CD4-positive, CD25-positive, alpha-beta regulatory T cell (primary cell): Measurements from ENCODE around the gene PASK. TPM values are rescaled to one million over a fixed set of nuclear protein-coding genes. Genes with fewer than 3 reads are reported as not detected.

ENCODE experiments used
- ATAC-seq, 2 donors: fragments of 150-1000 bp; cut with Tn5 transposase; one replicate each; pipeline ENCODE4 v1.10.0; 2021; ENCODE audit warnings: low read depth in 2 of 2, moderate number of reproducible peaks in 2 of 2, moderate library complexity in 1 of 2
- DNase-seq, 3 donors: peaks; one replicate each; pipeline versions ENCODE4 v3.0.0 to v3.0.0-alpha.2; 2012 to 2022; ENCODE audit warnings: mixed read lengths in 1 of 3
- H3K27ac ChIP-seq: one replicate; pipeline ENCODE4 v1.7.0; 2013; ENCODE audit warnings: mild to moderate bottlenecking, low read length; ENCODE audit not compliant: insufficient read depth, poor library complexity, severe bottlenecking
- H3K27me3 ChIP-seq: one replicate; pipeline ENCODE4 v1.7.0; 2013; ENCODE audit warnings: low read length; ENCODE audit not compliant: control insufficient read depth, insufficient read depth
- H3K36me3 ChIP-seq: one replicate; pipeline ENCODE4 v1.7.0; 2013; ENCODE audit warnings: mild to moderate bottlenecking, low read length, moderate library complexity; ENCODE audit not compliant: control insufficient read depth, insufficient read depth
- H3K4me1 ChIP-seq: 2 replicates; pipeline ENCODE4 v1.7.0; 2013; ENCODE audit warnings: mild to moderate bottlenecking, low read length; ENCODE audit not compliant: insufficient read depth, control insufficient read depth, poor library complexity, severe bottlenecking
- H3K4me3 ChIP-seq: one replicate; pipeline ENCODE4 v1.7.0; 2013; ENCODE audit warnings: low read depth, mild to moderate bottlenecking, low read length, moderate library complexity
- H3K9me3 ChIP-seq, 2 experiments: 1 replicate in 1 of 2; 2 replicates in 1 of 2; pipeline ENCODE4 v1.7.0; 2013; ENCODE audit warnings: low read length in 2 of 2, mild to moderate bottlenecking in 1 of 2, moderate library complexity in 1 of 2; ENCODE audit not compliant: control insufficient read depth in 2 of 2
- H3K27ac Mint-ChIP-seq, 3 donors: one replicate each; pipeline ENCODE4 v1.8.0; 2020 to 2022; ENCODE audit warnings: mild to moderate bottlenecking in 3 of 3, mixed read lengths in 3 of 3, moderate library complexity in 2 of 3
- H3K27me3 Mint-ChIP-seq: one replicate; pipeline ENCODE4 v1.8.0; 2022; ENCODE audit warnings: mild to moderate bottlenecking, mixed read lengths
- H3K36me3 Mint-ChIP-seq: one replicate; pipeline ENCODE4 v1.8.0; 2020; ENCODE audit warnings: mixed read lengths
- H3K4me1 Mint-ChIP-seq, 4 donors: one replicate each; pipeline ENCODE4 v1.8.0; 2020 to 2022; ENCODE audit warnings: mixed read lengths in 4 of 4, mild to moderate bottlenecking in 1 of 4
- H3K4me3 Mint-ChIP-seq, 4 donors: one replicate each; pipeline ENCODE4 v1.8.0; 2020 to 2022; ENCODE audit warnings: mild to moderate bottlenecking in 4 of 4, mixed read lengths in 4 of 4, moderate library complexity in 3 of 4
- H3K9me3 Mint-ChIP-seq, 7 donors: one replicate each; pipeline ENCODE4 v1.8.0; 2020 to 2022; ENCODE audit warnings: mixed read lengths in 7 of 7, mild to moderate bottlenecking in 3 of 7, moderate library complexity in 2 of 7
- polyA plus RNA-seq, 4 donors: library from polyadenylated mRNA; unstranded; fragments of 300-500 nt; fragmentation: Illumina TruSeq; gene quantifications; one replicate each; pipeline ENCODE4 v1.2.3, GENCODE V29; 2021
- total RNA-seq: library from RNA; stranded (reverse); gene quantifications from one replicate; pipeline ENCODE4 v1.2.3, GENCODE V29; 2022

The PASK gene
- total and polyA plus RNA-seq, 5 donors from 2014 or later: 15.9 to 160 (median 23.0) TPM

- Mint-ChIP-seq H3K36me3 (peaks cover 24% of the 10 kb centered on the region), H3K4me1 (peaks cover 9 to 20% (median 10%) of the 10 kb centered on the region in 4 donors), H3K9me3 (peaks cover 0 to 1% (median 0%) of the 10 kb centered on the region in 7 donors), H3K27me3 (no peaks in the 10 kb centered on the region), H3K27ac (peak overlapping the region in 1 of 3 donors; percentile 84), H3K4me3 (peak overlapping the region in 1 of 4 donors; percentile 23)
- no peaks in the 10 kb centered on the region for H3K27me3 ChIP-seq
- no peaks in the 10 kb centered on the region for H3K9me3 ChIP-seq
- no peak overlapping the region for H3K4me3 ChIP-seq
- ATAC-seq (no peak), DNase-seq (no peak)
- no peaks in the 10 kb centered on the region for H3K4me1 ChIP-seq
- H3K36me3 ChIP-seq: peaks cover 36% of the 10 kb centered on the region
- no peak overlapping the region for H3K27ac ChIP-seq
Measured at GRCh38 chr2:241142063-241142462, 7.2 kb downstream of the PASK start.

- H3K4me1 Mint-ChIP-seq: peaks cover 3 to 13% (median 7%) of the 10 kb centered on the region in 4 donors
- no peaks in the 10 kb centered on the region for H3K27me3 ChIP-seq
- H3K9me3 Mint-ChIP-seq: peaks cover 0 to 1% (median 0%) of the 10 kb centered on the region in 7 donors
- no peak overlapping the region for H3K4me3 Mint-ChIP-seq
- no peaks in the 10 kb centered on the region for H3K27me3 Mint-ChIP-seq
- DNase-seq (no peak), ATAC-seq (no peak)
- H3K36me3 ChIP-seq: peaks cover 43% of the 10 kb centered on the region
- no peak overlapping the region for H3K4me3 ChIP-seq
- H3K36me3 Mint-ChIP-seq: peaks cover 25% of the 10 kb centered on the region
- peak overlapping the region in 1 of 3 donors; percentile 56 for H3K27ac Mint-ChIP-seq
- H3K4me1 ChIP-seq: no peaks in the 10 kb centered on the region
- H3K27ac ChIP-seq: no peak overlapping the region
- H3K9me3 ChIP-seq: no peaks in the 10 kb centered on the region
Measured at GRCh38 chr2:241141214-241141770, 8.0 kb downstream of the PASK start.

GRCh38 chr2:241140445-241140840 lies 8.8 kb downstream of the PASK start:
- Mint-ChIP-seq H3K36me3 (peaks cover 28% of the 10 kb centered on the region), H3K27ac (no peak overlapping the region)
- peaks cover 51% of the 10 kb centered on the region for H3K36me3 ChIP-seq

GRCh38 chr2:241139531-241140444 lies 9.5 kb downstream of the PASK start:
- no peaks in the 10 kb centered on the region for H3K4me1 ChIP-seq
- DNase-seq (no peak), ATAC-seq (no peak)
- H3K27ac Mint-ChIP-seq: peak overlapping the region in 1 of 3 donors; percentile 48
- peaks cover 0 to 11% (median 3%) of the 10 kb centered on the region in 4 donors for H3K4me1 Mint-ChIP-seq
- H3K4me3 Mint-ChIP-seq: no peak overlapping the region
- H3K36me3 Mint-ChIP-seq: peaks cover 28% of the 10 kb centered on the region
- H3K9me3 ChIP-seq: no peaks in the 10 kb centered on the region
- H3K27me3 ChIP-seq: no peaks in the 10 kb centered on the region
- no peak overlapping the region for H3K27ac ChIP-seq
- H3K9me3 Mint-ChIP-seq: peaks cover 0 to 1% (median 0%) of the 10 kb centered on the region in 7 donors
- peaks cover 54% of the 10 kb centered on the region for H3K36me3 ChIP-seq
- H3K27me3 Mint-ChIP-seq: no peaks in the 10 kb centered on the region
- no peak overlapping the region for H3K4me3 ChIP-seq

More at GRCh38 chr2:241140445-241140840, 8.8 kb downstream of the PASK start:
- Histone ChIP-seq H3K4me1 (no peaks in the 10 kb centered on the region), H3K27ac (no peak overlapping the region), H3K9me3 (no peaks in the 10 kb centered on the region), H3K4me3 (no peak overlapping the region), H3K27me3 (no peaks in the 10 kb centered on the region)
- no peak for DNase-seq
- Mint-ChIP-seq H3K4me3 (peak overlapping the region in 1 of 4 donors; percentile 51), H3K27me3 (no peaks in the 10 kb centered on the region), H3K4me1 (peaks cover 0 to 11% (median 3%) of the 10 kb centered on the region in 4 donors), H3K9me3 (peaks cover 0 to 1% (median 0%) of the 10 kb centered on the region in 7 donors)
- no peak for ATAC-seq

- Mint-ChIP-seq H3K4me1 (peaks cover 0 to 11% (median 2%) of the 10 kb centered on the region in 4 donors), H3K9me3 (peaks cover 0 to 1% (median 0%) of the 10 kb centered on the region in 7 donors), H3K27me3 (no peaks in the 10 kb centered on the region), H3K4me3 (no peak overlapping the region), H3K27ac (no peak overlapping the region), H3K36me3 (peaks cover 33% of the 10 kb centered on the region)
- H3K27me3 ChIP-seq: no peaks in the 10 kb centered on the region
- H3K27ac ChIP-seq: no peak overlapping the region
- ATAC-seq (no peak), DNase-seq (no peak)
- no peaks in the 10 kb centered on the region for H3K4me1 ChIP-seq
- H3K36me3 ChIP-seq: peaks cover 60% of the 10 kb centered on the region
- no peaks in the 10 kb centered on the region for H3K9me3 ChIP-seq
- H3K4me3 ChIP-seq: no peak overlapping the region
Measured at GRCh38 chr2:241138471-241138870, 10.8 kb downstream of the PASK start.

- no peaks in the 10 kb centered on the region for H3K9me3 ChIP-seq
- peaks cover 0 to 8% (median 2%) of the 10 kb centered on the region in 4 donors for H3K4me1 Mint-ChIP-seq
- H3K36me3 ChIP-seq: peaks cover 58% of the 10 kb centered on the region
- peaks cover 0 to 1% (median 0%) of the 10 kb centered on the region in 7 donors for H3K9me3 Mint-ChIP-seq
- no peaks in the 10 kb centered on the region for H3K4me1 ChIP-seq
- H3K4me3 ChIP-seq: no peak overlapping the region
- no peak overlapping the region for H3K27ac ChIP-seq
- DNase-seq: no peak
- peaks cover 39% of the 10 kb centered on the region for H3K36me3 Mint-ChIP-seq
- H3K27ac Mint-ChIP-seq: peak overlapping the region in 2 of 3 donors; percentile 43 to 69
- no peak for ATAC-seq
- H3K27me3 Mint-ChIP-seq: no peaks in the 10 kb centered on the region
- H3K4me3 Mint-ChIP-seq: no peak overlapping the region
- no peaks in the 10 kb centered on the region for H3K27me3 ChIP-seq
Measured at GRCh38 chr2:241137276-241138190, 11.7 kb downstream of the PASK start.

GRCh38 chr2:241136661-241137260 lies 12.5 kb downstream of the PASK start:
- no peaks in the 10 kb centered on the region for H3K9me3 ChIP-seq

More at GRCh38 chr2:241136661-241137260, 12.5 kb downstream of the PASK start:
- H3K4me3 Mint-ChIP-seq: no peak overlapping the region
- Histone ChIP-seq H3K4me1 (no peaks in the 10 kb centered on the region), H3K27ac (no peak overlapping the region), H3K4me3 (no peak overlapping the region), H3K36me3 (peaks cover 55% of the 10 kb centered on the region), H3K27me3 (no peaks in the 10 kb centered on the region)
- ATAC-seq: no peak
- no peak overlapping the region for H3K27ac Mint-ChIP-seq
- H3K36me3 Mint-ChIP-seq: peaks cover 36% of the 10 kb centered on the region
- peaks cover 0 to 5% (median 2%) of the 10 kb centered on the region in 4 donors for H3K4me1 Mint-ChIP-seq
- DNase-seq: no peak
- peaks cover 0 to 1% (median 0%) of the 10 kb centered on the region in 7 donors for H3K9me3 Mint-ChIP-seq
- H3K27me3 Mint-ChIP-seq: no peaks in the 10 kb centered on the region
